Measurements from ENCODE around the gene TCEAL3. TPM values are rescaled to one million over a fixed set of nuclear protein-coding genes. Genes with fewer than 3 reads are reported as not detected.

Gene TCEAL3
- total RNA-seq, 1 donor from 2014 or later = 34.2 TPM

Other genes starting within 250 kb of the TCEAL3 start
- gene BEX3, start 231.4 kb upstream of the TCEAL3 start, total RNA-seq = 96.0 TPM
- 0.92 TPM for gene RAB40A, start 88.5 kb upstream of the TCEAL3 start, total RNA-seq
- gene TCEAL4, start 22.4 kb upstream of the TCEAL3 start, total RNA-seq = 86.4 TPM
- 37.5 TPM for gene TCEAL1, start 21.0 kb downstream of the TCEAL3 start, total RNA-seq
- gene MORF4L2, start 78.7 kb downstream of the TCEAL3 start, total RNA-seq = 254 TPM
- not detected for gene TMEM31, start 102.9 kb downstream of the TCEAL3 start, total RNA-seq
- gene PLP1, start 168.9 kb downstream of the TCEAL3 start, total RNA-seq = 13.8 TPM
- gene RAB9B, start 224.3 kb downstream of the TCEAL3 start, total RNA-seq = 5.7 TPM